ENCODE results near the gene RNF157.

Gene RNF157

DNA sequence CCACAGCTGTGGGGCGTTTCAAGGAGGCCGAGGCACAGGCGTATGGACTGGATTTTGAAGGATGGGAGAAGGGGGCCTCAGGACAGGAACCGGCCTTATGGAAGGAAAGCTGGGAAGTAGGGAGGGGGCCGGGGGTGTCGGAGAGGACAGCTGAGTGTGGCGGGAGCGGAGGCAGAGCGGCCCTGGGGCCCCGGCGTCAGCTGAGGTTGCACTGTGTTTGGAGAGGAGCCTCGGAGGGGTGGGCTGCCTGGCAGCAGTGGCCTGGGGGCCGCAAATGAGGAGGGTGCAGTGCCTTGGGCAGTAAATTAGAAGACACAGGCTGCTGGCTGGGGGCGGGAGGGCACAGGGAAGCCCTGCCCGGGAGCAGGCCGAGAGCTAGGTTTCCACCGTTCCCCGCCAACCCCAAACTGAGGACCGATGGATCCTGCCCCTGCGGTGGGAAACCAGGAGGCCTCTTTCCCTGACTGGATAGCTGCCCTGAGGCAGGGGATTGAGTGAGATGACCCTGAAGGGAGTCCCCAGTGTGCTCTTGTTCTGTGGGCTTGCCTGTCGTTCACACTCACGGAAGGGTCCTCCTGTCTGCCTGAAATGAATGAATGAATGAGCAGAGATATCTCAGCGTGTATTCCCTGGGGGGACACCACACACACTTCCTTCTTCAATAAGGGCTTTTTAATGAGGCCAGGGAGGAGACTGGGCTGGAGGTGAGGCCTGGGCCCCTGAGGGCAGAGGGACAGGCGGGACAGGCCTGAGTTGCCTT, 117.7 kb downstream of the RNF157 start:
- no peak for DNase-seq

DNA sequence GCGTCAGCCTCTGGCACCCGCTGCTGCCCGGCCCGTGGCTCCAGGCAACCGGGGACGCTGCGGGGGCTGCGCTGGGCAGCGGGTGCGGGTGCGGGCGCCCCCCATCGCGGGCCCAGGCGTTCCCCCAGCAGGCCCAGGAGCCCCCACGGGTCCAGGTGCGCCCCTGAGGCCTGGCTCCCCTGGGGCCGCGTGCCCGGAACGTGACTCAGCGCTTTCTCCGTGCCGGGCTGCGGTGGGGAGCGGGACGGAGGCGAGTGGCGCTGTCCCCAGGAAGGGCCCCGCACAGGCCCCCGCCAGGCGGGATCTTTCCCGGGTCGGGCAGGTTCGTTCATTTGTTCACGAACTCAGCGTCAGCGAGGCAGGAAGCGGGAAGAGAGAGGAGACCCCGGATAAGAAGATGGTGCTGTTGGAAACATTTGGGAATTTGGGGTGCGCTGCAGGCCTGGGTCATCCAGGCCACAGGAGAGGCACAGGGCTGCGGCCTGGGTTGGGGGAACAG, 118.3 kb downstream of the RNF157 start:
- no peak for DNase-seq

DNA sequence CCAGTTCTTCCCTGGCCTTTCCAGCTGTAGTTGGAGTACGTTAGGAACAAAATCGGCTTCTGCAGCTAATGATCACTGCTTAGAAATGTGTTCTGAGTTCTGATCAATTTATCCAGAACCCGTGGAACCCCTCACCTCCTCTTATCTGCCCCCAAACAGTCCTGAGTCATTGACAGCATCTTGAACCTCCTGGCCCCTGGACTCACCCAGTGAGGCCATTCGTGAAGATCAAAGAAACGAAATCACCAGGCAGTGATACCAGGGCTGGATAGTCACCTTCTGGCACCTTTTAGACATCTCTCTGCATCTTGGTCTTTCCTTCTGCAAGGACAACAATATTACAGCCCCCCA, 119.7 kb downstream of the RNF157 start:
- DNase-seq = no peak

DNA sequence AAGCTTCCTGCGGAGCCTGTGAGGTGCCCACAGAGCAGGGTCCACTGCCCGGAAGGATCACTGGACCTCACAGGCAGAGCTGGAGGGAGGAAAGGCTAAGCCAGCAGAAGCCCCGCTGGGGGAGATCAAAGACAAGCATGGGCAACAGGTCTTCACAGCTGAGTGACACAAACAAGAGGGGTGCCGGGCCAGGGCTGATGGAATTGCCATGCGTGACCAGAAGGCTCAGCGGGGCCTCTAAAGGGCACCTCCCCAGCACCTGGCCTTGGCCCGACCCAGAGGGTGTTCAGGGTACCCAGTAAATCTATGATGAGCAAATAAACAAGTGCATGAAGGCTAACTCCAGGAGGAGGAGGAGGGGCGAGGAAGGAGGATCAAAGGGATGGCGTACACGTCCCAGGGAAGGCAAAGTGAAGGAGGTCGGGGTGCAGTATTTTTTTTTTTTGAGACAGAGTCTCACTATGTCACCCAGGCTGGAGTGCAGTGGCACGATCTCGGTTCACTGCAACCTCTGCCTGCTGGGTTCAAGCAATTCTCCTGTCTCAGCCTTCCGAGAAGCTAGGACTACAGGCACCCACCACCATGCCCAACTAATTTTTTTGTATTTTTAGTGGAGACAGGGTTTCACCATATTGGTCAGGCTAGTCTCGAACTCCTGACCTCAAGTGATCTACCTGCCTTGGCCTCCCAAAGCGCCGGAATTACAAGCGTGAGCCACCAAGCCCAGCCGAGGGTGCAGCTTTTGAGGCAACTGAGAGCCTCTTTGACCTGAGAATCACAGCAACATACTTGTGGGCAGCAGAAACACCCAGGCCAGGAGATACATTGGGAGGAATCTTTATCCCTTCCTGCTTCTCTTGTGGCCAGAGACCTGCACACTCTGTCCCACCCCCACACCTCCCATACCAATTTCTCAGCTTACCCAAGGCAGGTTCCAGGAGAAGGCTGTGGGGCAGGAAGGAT, 120.6 kb downstream of the RNF157 start:
- no peak for DNase-seq

DNA sequence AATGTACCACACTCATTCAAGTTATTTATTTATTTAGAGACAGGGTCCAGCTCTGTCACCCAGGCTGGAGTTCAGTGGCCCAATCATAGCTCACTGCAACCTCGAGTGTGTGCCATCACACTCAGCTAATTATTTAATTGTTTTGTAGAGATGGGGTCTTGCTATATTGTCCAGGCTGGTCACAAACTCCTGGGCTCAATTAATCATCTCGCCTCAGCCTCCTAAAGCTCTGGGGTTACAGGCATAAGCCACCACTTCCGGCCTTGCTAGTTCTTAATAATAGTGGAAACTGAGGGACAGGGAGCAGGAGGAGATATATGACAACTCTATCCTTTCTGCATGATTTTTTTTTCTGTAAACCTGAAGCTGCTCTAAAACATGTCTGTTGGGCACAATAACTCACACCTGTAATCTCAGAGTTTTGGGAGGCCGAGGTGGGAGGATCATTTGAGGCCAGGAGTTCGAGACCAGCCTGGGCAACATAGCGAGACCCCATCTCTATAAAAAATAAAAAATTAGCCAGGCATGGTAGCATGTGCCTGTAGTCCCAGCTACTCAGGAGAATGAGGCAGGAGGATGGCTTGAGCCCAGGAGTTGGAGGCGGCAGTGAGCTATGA, 125.0 kb downstream of the RNF157 start:
- DNase-seq = no peak

DNA sequence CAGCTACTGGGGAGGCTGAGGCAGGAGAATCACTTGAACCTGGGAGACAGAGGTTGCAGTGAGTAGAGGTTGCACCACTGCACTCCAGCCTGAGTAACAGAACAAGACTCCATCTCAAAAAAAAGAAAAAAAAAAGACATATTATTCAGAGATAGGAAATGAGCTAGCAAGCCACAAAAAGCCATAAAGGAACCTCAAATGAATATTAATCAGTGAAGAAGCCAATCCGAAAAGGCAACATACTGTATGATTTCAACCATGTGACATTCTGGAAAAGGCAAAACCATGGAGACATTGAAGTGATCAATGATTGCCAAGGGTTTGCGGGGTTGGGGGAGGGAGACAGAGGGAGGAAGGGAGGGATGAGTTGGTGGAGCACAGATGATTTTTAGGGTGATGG, 128.3 kb downstream of the RNF157 start:
- no peak for DNase-seq

DNA sequence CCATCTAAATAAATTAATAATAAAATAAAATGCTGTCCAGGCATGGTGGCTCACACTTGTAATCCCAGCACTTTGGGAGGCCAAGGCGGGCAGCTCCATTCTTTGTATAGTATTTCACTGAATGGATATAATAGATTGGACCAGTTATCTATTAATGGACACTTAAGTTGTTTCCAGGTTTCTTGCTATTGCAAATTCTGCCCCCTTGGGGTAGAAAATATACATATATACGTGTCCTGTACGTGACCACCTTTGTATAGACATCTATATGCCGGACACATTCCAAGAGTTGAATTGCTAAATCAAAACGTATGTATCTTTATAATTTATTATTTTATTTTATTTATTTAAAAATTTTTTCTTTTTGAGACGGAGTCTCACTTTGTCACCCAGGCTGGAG, 132.8 kb downstream of the RNF157 start:
- peak in 1 of 5 experiments; percentile 21 for DNase-seq

DNA sequence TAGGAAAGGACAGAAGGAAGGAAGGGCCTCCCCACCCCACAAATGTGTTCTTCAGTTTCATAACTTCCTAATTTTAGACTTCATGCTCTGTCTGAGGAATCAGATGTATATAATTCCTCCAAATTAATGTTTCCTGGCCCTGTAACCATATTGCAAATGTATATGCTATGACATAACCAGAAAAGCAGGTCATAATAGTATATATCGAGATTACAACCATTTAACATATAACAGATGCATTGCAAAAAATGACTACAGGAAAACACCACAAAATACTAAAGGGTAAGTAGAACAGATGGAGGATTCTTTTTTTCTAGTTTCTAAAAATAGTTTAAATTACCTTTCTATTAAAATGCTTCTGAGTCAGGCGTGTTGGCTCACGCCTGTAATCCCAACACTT, 133.6 kb downstream of the RNF157 start:
- DNase-seq = no peak

GRCh38 chr17:76104896-76105231, 135.4 kb downstream of the RNF157 start:
- DNase-seq = no peak

DNA sequence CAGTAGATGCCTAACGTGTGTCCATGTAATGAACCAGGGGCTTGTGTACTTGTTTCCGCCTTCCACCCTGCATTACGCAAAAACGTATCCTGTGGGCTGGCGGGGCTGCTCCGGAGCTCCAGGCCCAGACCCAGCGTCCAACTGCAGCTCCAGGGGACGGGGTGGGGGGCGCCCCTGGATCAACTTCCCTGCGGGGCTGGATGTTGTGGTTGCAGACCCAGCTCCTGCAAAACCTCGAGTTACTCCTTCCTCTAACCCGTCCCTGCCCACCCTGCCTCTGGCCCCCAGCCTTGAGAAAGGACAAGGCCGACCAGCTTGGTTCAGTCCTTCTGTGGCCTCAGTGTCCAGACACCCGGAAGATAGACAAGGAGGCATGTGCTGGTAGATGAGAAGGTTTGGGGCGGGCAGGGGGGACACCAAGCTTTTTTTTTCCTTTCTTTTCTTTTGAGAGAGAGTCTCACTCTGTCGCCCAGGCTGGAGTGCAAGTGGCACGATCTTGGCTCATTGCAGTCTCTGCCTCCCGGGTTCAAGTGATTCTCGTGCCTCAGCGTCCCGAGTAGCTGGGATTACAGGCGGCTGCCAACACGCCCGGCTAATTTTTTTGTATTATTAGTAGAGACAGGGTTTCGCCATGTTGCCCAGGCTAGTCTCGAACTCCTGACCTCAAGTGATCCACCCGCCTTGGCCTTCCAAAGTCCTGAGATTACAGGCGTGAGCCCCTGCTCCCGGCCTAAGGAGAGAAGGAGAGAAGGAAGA, 136.0 kb downstream of the RNF157 start:
- no peak for DNase-seq

GRCh38 chr17:76103274-76104139, 136.8 kb downstream of the RNF157 start, which contains the start of gene EXOC7:
Gene EXOC7 (minus strand): TSS chr17:76103787. CDS start chr17:76103692, 95 bp downstream.
- peak; percentile 85 to 91 (median 87) for DNase-seq

GRCh38 chr17:76102944-76103273, 137.4 kb downstream of the RNF157 start:
- no peak for DNase-seq

DNA sequence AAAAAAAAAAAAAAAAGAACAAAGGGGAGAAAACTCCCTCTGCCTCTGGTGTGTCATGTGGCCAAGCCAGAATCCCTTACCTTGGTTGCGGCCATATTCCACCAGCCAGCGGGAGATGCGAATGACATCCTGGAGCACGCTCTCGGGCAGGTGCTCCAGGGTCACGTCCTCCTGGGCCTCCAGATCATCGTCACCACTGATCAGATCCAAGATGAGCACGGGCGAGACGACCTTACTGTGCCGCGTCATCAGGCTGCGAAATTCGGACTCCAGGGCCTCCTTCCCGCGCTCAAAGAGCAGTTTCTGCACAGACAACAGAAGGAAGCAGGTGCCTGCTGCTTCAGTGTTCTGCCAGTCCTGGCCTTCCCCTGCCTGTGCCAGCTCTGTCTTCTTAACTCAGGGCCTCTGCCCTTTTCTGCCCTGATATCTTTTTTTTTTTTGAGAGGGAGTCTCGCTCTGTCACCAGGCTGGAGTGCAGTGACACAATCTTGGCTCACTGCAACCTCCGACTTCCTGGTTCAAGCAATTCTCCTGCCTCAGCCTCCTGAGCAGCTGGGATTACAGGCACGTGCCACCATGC, 142.5 kb downstream of the RNF157 start:
- no peak for DNase-seq

DNA sequence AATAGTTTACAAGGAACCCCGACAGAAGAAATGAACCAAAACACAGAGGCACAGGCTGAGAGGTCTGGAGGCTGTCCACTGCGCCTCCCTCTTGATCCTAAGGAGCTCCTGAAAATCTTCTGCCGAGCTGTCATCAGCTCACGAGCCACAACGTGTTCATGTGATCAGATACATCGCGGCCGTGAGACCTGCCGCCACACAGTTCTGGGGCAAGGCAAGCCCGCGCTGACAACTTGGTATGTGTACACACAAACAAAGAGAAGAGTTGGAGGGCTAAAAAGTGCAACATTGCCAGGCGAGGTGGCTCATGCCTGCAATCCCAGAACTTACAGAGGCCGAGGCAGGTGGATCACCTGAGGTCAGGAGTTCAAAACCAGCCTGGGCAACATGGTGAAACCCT, 144.3 kb downstream of the RNF157 start:
- no peak for DNase-seq

DNA sequence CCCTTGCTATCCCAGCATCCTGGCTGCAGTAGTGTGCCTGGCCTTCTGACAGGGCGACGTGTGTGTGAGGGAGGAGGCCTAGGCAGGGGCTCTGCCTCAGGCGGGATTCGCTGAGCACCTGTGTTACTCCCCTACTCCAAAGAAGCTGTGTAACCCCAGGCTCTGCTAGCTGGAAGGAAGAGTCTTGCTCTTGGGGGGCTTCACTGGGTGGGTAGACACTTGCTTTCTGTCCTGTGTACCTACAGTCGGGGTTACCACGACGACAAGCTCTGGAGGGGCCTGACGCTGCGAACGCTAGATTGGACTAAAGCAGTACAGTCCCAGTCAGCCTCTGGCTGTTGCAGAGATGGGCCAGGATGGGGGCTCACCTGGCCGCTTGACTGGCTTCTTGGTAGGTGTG, 146.2 kb downstream of the RNF157 start:
- no peak for DNase-seq

DNA sequence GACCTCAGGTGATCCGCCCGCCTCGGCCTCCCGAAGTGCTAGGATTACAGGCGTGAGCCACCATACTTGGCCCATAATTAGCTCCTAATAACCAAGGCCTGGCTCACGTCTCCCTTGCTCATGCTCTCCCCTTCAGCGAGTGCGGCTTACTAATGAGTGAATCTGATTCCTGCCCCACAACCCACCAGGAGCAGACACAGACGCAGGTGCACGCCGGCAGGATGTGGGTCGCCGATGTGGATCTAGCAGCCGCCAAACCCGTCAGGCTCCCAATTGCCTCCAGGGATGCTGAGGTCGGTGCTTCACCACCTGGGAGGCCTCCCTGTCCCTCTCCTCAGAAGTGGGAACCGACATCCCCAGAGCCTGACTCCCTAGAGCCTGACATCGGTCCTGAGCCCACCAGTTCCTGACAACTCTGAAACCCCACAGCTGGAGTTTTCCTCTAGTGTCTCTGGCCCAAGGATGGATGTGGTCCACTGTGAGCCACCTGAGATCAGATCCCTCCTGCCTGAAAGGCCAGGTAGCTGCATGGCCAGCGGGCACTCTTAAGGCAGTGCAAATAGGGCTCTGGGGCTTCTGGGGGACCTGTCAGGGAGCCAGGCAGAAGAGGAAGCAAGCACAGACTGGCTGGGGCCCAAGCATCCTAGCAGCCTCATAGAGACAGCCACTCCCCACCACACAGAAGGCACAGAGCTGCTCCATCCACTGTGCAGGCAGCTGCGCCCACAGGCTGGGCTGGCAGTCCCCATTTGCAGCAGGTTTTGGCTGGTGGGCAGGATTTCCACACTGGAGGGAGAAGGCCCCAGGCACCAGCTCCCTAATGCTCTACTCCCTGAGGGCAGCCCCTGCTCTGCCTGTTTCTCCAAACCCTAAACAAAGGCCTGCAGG, 147.5 kb downstream of the RNF157 start:
- DNase-seq = no peak
